GM12891 (cell line): ENCODE measurements around the gene CEND1.

Experiments used
- POLR2A ChIP-seq: IDR thresholded peaks from 2 replicates; pipeline ENCODE4 v1.6.1; 2011; ENCODE audit warnings: low read depth, low read length, control low read depth
- POLR2AphosphoS5 ChIP-seq: IDR thresholded peaks from 2 replicates; pipeline ENCODE4 v1.6.1; 2011; ENCODE audit warnings: low read depth, low read length, control low read depth
- TAF1 ChIP-seq: IDR thresholded peaks from 2 replicates; pipeline ENCODE4 v1.6.1; 2011; ENCODE audit warnings: low read depth, low read length, control low read depth

DNA sequence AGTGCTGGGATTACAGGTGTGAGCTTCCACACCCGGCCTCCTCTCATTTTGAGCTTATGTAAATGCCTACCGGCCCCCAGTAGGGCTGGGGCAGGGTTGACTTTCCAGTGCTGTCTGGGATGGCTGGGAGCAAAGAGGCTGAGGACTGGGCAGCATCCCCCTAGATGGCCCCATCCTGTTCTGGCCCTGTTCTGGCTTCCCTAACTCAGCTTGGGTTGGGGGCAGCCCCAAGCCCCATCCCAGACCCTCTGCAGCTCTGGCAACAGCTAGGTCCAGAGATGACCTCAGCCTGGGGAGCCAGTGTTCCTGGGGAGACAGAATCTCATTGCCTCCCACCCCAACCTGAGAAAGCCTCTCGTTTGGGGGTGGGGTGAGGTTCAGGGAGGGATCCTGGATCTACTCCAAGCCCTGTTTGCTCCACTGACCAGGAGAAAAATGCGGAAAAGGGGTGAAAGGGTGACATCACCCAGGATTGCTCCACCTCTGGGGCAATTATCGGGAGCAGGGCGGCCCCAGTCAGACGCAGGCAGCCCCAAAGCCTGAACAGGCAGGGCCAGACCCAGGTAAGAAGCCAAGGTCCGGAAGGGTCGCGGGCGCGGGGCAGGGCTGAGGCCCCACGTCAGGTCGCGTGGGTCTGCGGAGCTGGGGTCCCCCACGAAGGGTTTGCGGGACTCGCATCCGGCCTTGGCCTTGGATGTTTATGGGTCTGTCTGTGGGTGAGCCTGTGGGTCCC, 28.7 kb upstream of the CEND1 start, which contains the start of gene PNPLA2:
- TF ChIP-seq POLR2AphosphoS5 (no peak), POLR2A (no peak), TAF1 (no peak)
